H9 (cell line): ENCODE data around the gene DES. TPM values are rescaled to one million over a fixed set of nuclear protein-coding genes. Genes with fewer than 3 reads are reported as not detected.

Experiments used
- DNase-seq: peaks from one replicate; pipeline ENCODE4 v3.0.0-alpha.2; 2017
- H2AFZ ChIP-seq: one replicate; pipeline ENCODE4 v1.6.1; 2013; ENCODE audit warnings: mild to moderate bottlenecking, low read length, control low read depth, moderate library complexity
- H2AK5ac ChIP-seq: 2 replicates; pipeline ENCODE4 v1.6.1; 2013; ENCODE audit warnings: low read length, control low read depth, mixed read lengths; ENCODE audit not compliant: insufficient read length
- H2BK120ac ChIP-seq: one replicate; pipeline ENCODE4 v1.6.1; 2013; ENCODE audit warnings: low read depth, mild to moderate bottlenecking, low read length, control low read depth, inconsistent platforms; ENCODE audit not compliant: poor library complexity, severe bottlenecking
- H2BK12ac ChIP-seq: 2 replicates; pipeline ENCODE4 v1.6.1; 2013; ENCODE audit warnings: low read length, control low read depth, mixed read lengths, low read depth; ENCODE audit not compliant: insufficient read length
- H2BK15ac ChIP-seq: 2 replicates; pipeline ENCODE4 v1.6.1; 2013; ENCODE audit warnings: low read depth, low read length, control low read depth
- H2BK20ac ChIP-seq: one replicate; pipeline ENCODE4 v1.6.1; 2013; ENCODE audit warnings: low read depth, mild to moderate bottlenecking, low read length, control low read depth, inconsistent platforms; ENCODE audit not compliant: poor library complexity, severe bottlenecking
- H2BK5ac ChIP-seq: 2 replicates; pipeline ENCODE4 v1.6.1; 2013; ENCODE audit warnings: low read length, control low read depth, mixed read lengths; ENCODE audit not compliant: insufficient read length
- H3K14ac ChIP-seq: 2 replicates; pipeline ENCODE4 v1.6.1; 2013; ENCODE audit warnings: low read length, control low read depth; ENCODE audit not compliant: insufficient read depth
- H3K18ac ChIP-seq: 2 replicates; pipeline ENCODE4 v1.6.1; 2013; ENCODE audit warnings: low read depth, mild to moderate bottlenecking, mixed read lengths, low read length, control low read depth; ENCODE audit not compliant: insufficient read length
- H3K23ac ChIP-seq: 2 replicates; pipeline ENCODE4 v1.6.1; 2013; ENCODE audit warnings: low read length, control low read depth, mixed read lengths, low read depth; ENCODE audit not compliant: insufficient read length
- H3K23me2 ChIP-seq: 2 replicates; pipeline ENCODE4 v1.6.1; 2013; ENCODE audit warnings: low read depth, mild to moderate bottlenecking, mixed read lengths, low read length, control low read depth; ENCODE audit not compliant: insufficient read length, poor library complexity, severe bottlenecking
- H3K27ac ChIP-seq: 2 replicates; pipeline ENCODE4 v1.5.1; 2013; ENCODE audit warnings: low read length, control low read depth, mixed read lengths, low read depth; ENCODE audit not compliant: insufficient read length
- H3K27me3 ChIP-seq: 2 replicates; pipeline ENCODE4 v1.6.1; 2013; ENCODE audit warnings: low read length, control low read depth, inconsistent platforms; ENCODE audit not compliant: insufficient read depth
- H3K4ac ChIP-seq: 2 replicates; pipeline ENCODE4 v1.6.1; 2013; ENCODE audit warnings: low read depth, mild to moderate bottlenecking, control low read depth, inconsistent platforms, low read length, moderate library complexity
- H3K4me1 ChIP-seq: 2 replicates; pipeline ENCODE4 v1.6.1; 2013; ENCODE audit warnings: low read length, control low read depth, inconsistent platforms; ENCODE audit not compliant: insufficient read depth
- H3K4me2 ChIP-seq: 2 replicates; pipeline ENCODE4 v1.6.1; 2013; ENCODE audit warnings: low read length, control low read depth, mixed read lengths; ENCODE audit not compliant: insufficient read length, insufficient read depth
- H3K56ac ChIP-seq: 2 replicates; pipeline ENCODE4 v1.6.1; 2013; ENCODE audit warnings: low read depth, mild to moderate bottlenecking, mixed read lengths, low read length, control low read depth; ENCODE audit not compliant: insufficient read length
- H3K79me1 ChIP-seq: 2 replicates; pipeline ENCODE4 v1.6.1; 2013; ENCODE audit warnings: low read depth, mild to moderate bottlenecking, moderate library complexity, low read length, control low read depth, inconsistent platforms; ENCODE audit not compliant: insufficient read depth, poor library complexity, severe bottlenecking
- H3K79me2 ChIP-seq: 2 replicates; pipeline ENCODE4 v1.6.1; 2013; ENCODE audit warnings: low read length, control low read depth, inconsistent platforms; ENCODE audit not compliant: insufficient read depth
- H3K9ac ChIP-seq: 2 replicates; pipeline ENCODE4 v1.6.1; 2013; ENCODE audit warnings: low read length, control low read depth, mixed read lengths; ENCODE audit not compliant: insufficient read length; ENCODE audit errors: extremely low read depth
- H3K9me3 ChIP-seq: one replicate; pipeline ENCODE4 v1.6.1; 2013; ENCODE audit warnings: low read depth, low read length, inconsistent platforms; ENCODE audit not compliant: control insufficient read depth
- H3T11ph ChIP-seq: one replicate; pipeline ENCODE4 v1.6.1; 2013; ENCODE audit warnings: mild to moderate bottlenecking, low read length, control low read depth, inconsistent platforms
- H4K20me1 ChIP-seq: one replicate; pipeline ENCODE4 v1.6.1; 2013; ENCODE audit not compliant: control insufficient read depth, insufficient read length, insufficient read depth
- H4K5ac ChIP-seq: 2 replicates; pipeline ENCODE4 v1.6.1; 2013; ENCODE audit warnings: low read depth, mild to moderate bottlenecking, mixed read lengths, low read length, control low read depth; ENCODE audit not compliant: insufficient read length
- H4K8ac ChIP-seq: replicated peaks from 2 replicates; pipeline ENCODE4 v1.6.1; 2013; ENCODE audit warnings: low read length, control low read depth, mixed read lengths, low read depth; ENCODE audit not compliant: insufficient read length
- H4K91ac ChIP-seq: 2 replicates; pipeline ENCODE4 v1.6.1; 2013; ENCODE audit warnings: low read depth, mild to moderate bottlenecking, moderate library complexity, mixed read lengths, low read length, control low read depth; ENCODE audit not compliant: insufficient read length
- H3K27ac Mint-ChIP-seq, 3 experiments: 2 replicates in 2 of 3; 3 replicates in 1 of 3; pipeline ENCODE4 v1.8.0; 2020 to 2021; ENCODE audit warnings: mixed read lengths in 3 of 3, mild to moderate bottlenecking in 1 of 3, moderate library complexity in 1 of 3
- H3K27me3 Mint-ChIP-seq: 2 replicates; pipeline ENCODE4 v1.8.0; 2021; ENCODE audit warnings: low read depth, mild to moderate bottlenecking, moderate library complexity, mixed read lengths
- H3K36me3 Mint-ChIP-seq, 3 experiments: 2 replicates in 2 of 3; 3 replicates in 1 of 3; pipeline ENCODE4 v1.8.0; 2020 to 2021; ENCODE audit warnings: low read depth in 3 of 3, mixed read lengths in 3 of 3; ENCODE audit not compliant: insufficient read depth in 1 of 3
- H3K4me1 Mint-ChIP-seq, 2 experiments: 2 replicates each; pipeline ENCODE4 v1.8.0; 2020; ENCODE audit warnings: mixed read lengths in 2 of 2
- H3K4me3 Mint-ChIP-seq, 2 experiments: 2 replicates in 1 of 2; 3 replicates in 1 of 2; pipeline ENCODE4 v1.8.0; 2020 to 2021; ENCODE audit warnings: mild to moderate bottlenecking in 2 of 2, mixed read lengths in 2 of 2, moderate library complexity in 1 of 2
- H3K9me3 Mint-ChIP-seq, 2 experiments: 2 replicates in 1 of 2; 3 replicates in 1 of 2; pipeline ENCODE4 v1.8.0; 2020; ENCODE audit warnings: mild to moderate bottlenecking in 2 of 2, mixed read lengths in 2 of 2, moderate library complexity in 1 of 2
- CTCF ChIP-seq: fragments of 200-600 bp; sonication (generic); conservative IDR thresholded peaks from 3 replicates; pipeline ENCODE4 v1.8.0; 2021; ENCODE audit warnings: antibody characterized with exemption, mild to moderate bottlenecking
- WGBS: extraction: QIAGEN DNeasy Blood & Tissue Kit; methylation state at CpG from one replicate; pipeline ENCODE4 v1.1.7; 2013; ENCODE audit warnings: missing lambda C conversion rate, low lambda C conversion rate, mixed read lengths; ENCODE audit not compliant: insufficient read length; ENCODE audit errors: extremely low coverage; 5-methylcytosine and 5-hydroxymethylcytosine counted together
- total RNA-seq: library from RNA; stranded (reverse); gene quantifications from 2 replicates; pipeline ENCODE4 v1.2.1, GENCODE V29; 2021

Gene DES
- total RNA-seq, 1 experiment from 2014 or later = 4.6 TPM

- H3K23ac ChIP-seq = no peak overlapping the region
- no peak overlapping the region for H2BK5ac ChIP-seq
- H3K36me3 Mint-ChIP-seq = no peaks in the 10 kb centered on the region
- no peak overlapping the region for H3K4me2 ChIP-seq
- H3K79me2 ChIP-seq = no peaks in the 10 kb centered on the region
- H3K18ac ChIP-seq = no peak overlapping the region
- H3K56ac ChIP-seq = no peak overlapping the region
- no peak overlapping the region for H3K14ac ChIP-seq
- H3K4me1 Mint-ChIP-seq = peaks cover 19 to 20% of the 10 kb centered on the region in 2 experiments
- H3K9ac ChIP-seq = no peak overlapping the region
- no peak overlapping the region for H2AFZ ChIP-seq
- H2BK120ac ChIP-seq = no peak overlapping the region
- H3K9me3 ChIP-seq = no peaks in the 10 kb centered on the region
- H3K4ac ChIP-seq = no peak overlapping the region
- TF ChIP-seq CTCF = no peak
- H3K27ac ChIP-seq = no peak overlapping the region
- no peak overlapping the region for H3K4me3 Mint-ChIP-seq
- no peaks in the 10 kb centered on the region for H3K79me1 ChIP-seq
- H3K27ac Mint-ChIP-seq = no peak overlapping the region
- H3K4me1 ChIP-seq = no peaks in the 10 kb centered on the region; the same call in 1 of the 2 replicates
- no CpG with 5 or more reads among the region's 3 CpGs for WGBS
- H3K9me3 Mint-ChIP-seq = no peaks in the 10 kb centered on the region; a peak in 1 of 5 replicates
- H2AK5ac ChIP-seq = no peak overlapping the region
- no peak overlapping the region for H3T11ph ChIP-seq
- H2BK20ac ChIP-seq = no peak overlapping the region
- H4K20me1 ChIP-seq = no peaks in the 10 kb centered on the region
- no peak overlapping the region for H2BK12ac ChIP-seq
- no peak overlapping the region for H4K91ac ChIP-seq
- H4K5ac ChIP-seq = no peak overlapping the region
- no peak overlapping the region for H2BK15ac ChIP-seq
- peaks cover 11% of the 10 kb centered on the region for H3K27me3 Mint-ChIP-seq
- H3K27me3 ChIP-seq = no peaks in the 10 kb centered on the region
- no peak overlapping the region for H4K8ac ChIP-seq
- DNase-seq = no peak
- H3K23me2 ChIP-seq = no peaks in the 10 kb centered on the region
These were observed 22.6 kb upstream of the DES start for GRCh38 chr2:219395609-219396008.
